HEK293 (cell line): ENCODE results near the gene SKIC8.

Experiments
- REST ChIP-seq: fragments of 450-650 bp; formaldehyde crosslinking; IDR thresholded peaks from 2 replicates; pipeline ENCODE4 v1.5.1; 2016; ENCODE audit warnings: missing biosample characterization, missing genetic modification characterization
- ZBTB20 ChIP-seq: fragments of 450-650 bp; formaldehyde crosslinking; IDR thresholded peaks from 2 replicates; pipeline ENCODE4 v1.5.1; 2016; ENCODE audit warnings: missing biosample characterization, missing genetic modification characterization

GRCh38 chr15:78339559-78339958 lies 40.1 kb upstream of the SKIC8 start:
- no peak for TF ChIP-seq ZBTB20 (tag by site-specific recombination)
- no peak for TF ChIP-seq REST (tag by site-specific recombination)
